IPS-15b (cell line): ENCODE data around the gene LRFN2.

ENCODE experiments used
- H3K27me3 ChIP-seq: one replicate; pipeline ENCODE4 v1.6.1; 2013; ENCODE audit warnings: low read length; ENCODE audit not compliant: control insufficient read depth, insufficient read depth
- H3K36me3 ChIP-seq: one replicate; pipeline ENCODE4 v1.6.1; 2013; ENCODE audit warnings: low read length; ENCODE audit not compliant: control insufficient read depth, insufficient read depth
- H3K4me1 ChIP-seq: one replicate; pipeline ENCODE4 v1.6.1; 2013; ENCODE audit warnings: mild to moderate bottlenecking, low read length; ENCODE audit not compliant: control insufficient read depth, insufficient read depth
- H3K4me3 ChIP-seq: one replicate; pipeline ENCODE4 v1.5.1; 2013; ENCODE audit warnings: low read depth, low read length
- H3K9ac ChIP-seq: one replicate; pipeline ENCODE4 v1.6.1; 2013; ENCODE audit warnings: low read depth, mild to moderate bottlenecking, low read length
- H3K9me3 ChIP-seq: one replicate; pipeline ENCODE4 v1.6.1; 2013; ENCODE audit warnings: mild to moderate bottlenecking, low read length; ENCODE audit not compliant: control insufficient read depth, insufficient read depth

Gene LRFN2

GRCh38 chr6:40377173-40377806 lies 209.9 kb downstream of the LRFN2 start:
- H3K4me3 ChIP-seq: no peak overlapping the region
- H3K9ac ChIP-seq: no peak overlapping the region
- H3K4me1 ChIP-seq: no peaks in the 10 kb centered on the region
- H3K9me3 ChIP-seq: no peaks in the 10 kb centered on the region
- peaks cover under 1% of the 10 kb centered on the region for H3K27me3 ChIP-seq
- H3K36me3 ChIP-seq: no peaks in the 10 kb centered on the region

- H3K9me3 ChIP-seq: no peaks in the 10 kb centered on the region
- no peak overlapping the region for H3K4me3 ChIP-seq
- no peak overlapping the region for H3K9ac ChIP-seq
- no peaks in the 10 kb centered on the region for H3K4me1 ChIP-seq
- no peaks in the 10 kb centered on the region for H3K27me3 ChIP-seq
- no peaks in the 10 kb centered on the region for H3K36me3 ChIP-seq
Observed at GRCh38 chr6:40376113-40376650, 211.0 kb downstream of the LRFN2 start.

- no peaks in the 10 kb centered on the region for H3K4me1 ChIP-seq
- H3K9ac ChIP-seq: no peak overlapping the region
- H3K9me3 ChIP-seq: no peaks in the 10 kb centered on the region
- no peaks in the 10 kb centered on the region for H3K27me3 ChIP-seq
- no peaks in the 10 kb centered on the region for H3K36me3 ChIP-seq
- no peak overlapping the region for H3K4me3 ChIP-seq
Observed at GRCh38 chr6:40373267-40373666, 213.9 kb downstream of the LRFN2 start.

- H3K9ac ChIP-seq: no peak overlapping the region
- no peaks in the 10 kb centered on the region for H3K27me3 ChIP-seq
- H3K9me3 ChIP-seq: no peaks in the 10 kb centered on the region
- H3K4me1 ChIP-seq: no peaks in the 10 kb centered on the region
- H3K36me3 ChIP-seq: no peaks in the 10 kb centered on the region
- H3K4me3 ChIP-seq: no peak overlapping the region
Observed at GRCh38 chr6:40371621-40372020, 215.5 kb downstream of the LRFN2 start.

GRCh38 chr6:40371095-40371494 lies 216.1 kb downstream of the LRFN2 start:
- H3K9me3 ChIP-seq: no peaks in the 10 kb centered on the region
- no peaks in the 10 kb centered on the region for H3K27me3 ChIP-seq
- no peak overlapping the region for H3K4me3 ChIP-seq
- H3K9ac ChIP-seq: no peak overlapping the region
- no peaks in the 10 kb centered on the region for H3K4me1 ChIP-seq
- no peaks in the 10 kb centered on the region for H3K36me3 ChIP-seq

- H3K36me3 ChIP-seq: no peaks in the 10 kb centered on the region
- no peaks in the 10 kb centered on the region for H3K9me3 ChIP-seq
- H3K9ac ChIP-seq: no peak overlapping the region
- no peak overlapping the region for H3K4me3 ChIP-seq
- no peaks in the 10 kb centered on the region for H3K4me1 ChIP-seq
- H3K27me3 ChIP-seq: no peaks in the 10 kb centered on the region
Observed at GRCh38 chr6:40369891-40370290, 217.3 kb downstream of the LRFN2 start.

GRCh38 chr6:40369042-40369441 lies 218.1 kb downstream of the LRFN2 start:
- H3K9ac ChIP-seq: no peak overlapping the region
- no peaks in the 10 kb centered on the region for H3K36me3 ChIP-seq
- peaks cover 4% of the 10 kb centered on the region for H3K4me1 ChIP-seq
- no peaks in the 10 kb centered on the region for H3K27me3 ChIP-seq
- no peak overlapping the region for H3K4me3 ChIP-seq
- H3K9me3 ChIP-seq: no peaks in the 10 kb centered on the region

GRCh38 chr6:40362859-40363258 lies 224.3 kb downstream of the LRFN2 start:
- Histone ChIP-seq H3K4me1 (peaks cover 27% of the 10 kb centered on the region), H3K9me3 (no peaks in the 10 kb centered on the region), H3K4me3 (no peak overlapping the region), H3K27me3 (no peaks in the 10 kb centered on the region), H3K36me3 (no peaks in the 10 kb centered on the region), H3K9ac (no peak overlapping the region)

- no peaks in the 10 kb centered on the region for H3K9me3 ChIP-seq
- no peak overlapping the region for H3K9ac ChIP-seq
- H3K4me1 ChIP-seq: peaks cover 27% of the 10 kb centered on the region
- H3K27me3 ChIP-seq: no peaks in the 10 kb centered on the region
- no peak overlapping the region for H3K4me3 ChIP-seq
- no peaks in the 10 kb centered on the region for H3K36me3 ChIP-seq
Observed at GRCh38 chr6:40359808-40360207, 227.4 kb downstream of the LRFN2 start.

- H3K4me1 ChIP-seq: peaks cover 21% of the 10 kb centered on the region
- H3K9me3 ChIP-seq: no peaks in the 10 kb centered on the region
- no peaks in the 10 kb centered on the region for H3K27me3 ChIP-seq
- H3K9ac ChIP-seq: no peak overlapping the region
- H3K4me3 ChIP-seq: no peak overlapping the region
- no peaks in the 10 kb centered on the region for H3K36me3 ChIP-seq
Observed at GRCh38 chr6:40358473-40359460, 228.4 kb downstream of the LRFN2 start.

GRCh38 chr6:40356242-40356910 lies 230.8 kb downstream of the LRFN2 start:
- Histone ChIP-seq H3K36me3 (no peaks in the 10 kb centered on the region), H3K9ac (no peak overlapping the region), H3K4me3 (no peak overlapping the region), H3K4me1 (peaks cover 16% of the 10 kb centered on the region), H3K9me3 (no peaks in the 10 kb centered on the region), H3K27me3 (no peaks in the 10 kb centered on the region)
